ENCODE results near the gene ARID1B. TPM values are rescaled to one million over a fixed set of nuclear protein-coding genes. Genes with fewer than 3 reads are reported as not detected.

Gene ARID1B
- total RNA-seq, 2 experiments from 2014 or later = 90.1 to 164 TPM

GRCh38 chr6:156824142-156824541, 47.0 kb downstream of the ARID1B start:
- intact Hi-C loops (cut with micrococcal nuclease; ENCODE audit: unreplicated experiment) = no loop called here
- no TSS peak for BruUV-seq (replicated peaks)
- ChIA-PET CTCF (ENCODE audit: unreplicated experiment) (no interaction called here), POLR2A (interaction anchor here (0.8 to 1.2 kb wide), 3 partner anchors 18 to 37 kb away, joined by 3 to 4 read pairs (median 4); no protein-coding TSS in a partner anchor)
- Histone ChIP-seq H3K27ac (ENCODE audit: low read depth, low read length, poor library complexity, severe bottlenecking) (no peak overlapping the region), H4K20me1 (ENCODE audit: insufficient read depth, low read length) (peaks cover 25% of the 10 kb centered on the region; the same call in 1 of the 2 replicates), H3K9me2 (ENCODE audit: insufficient read depth, low read length) (no peaks in the 10 kb centered on the region), H3K4me1 (ENCODE audit: insufficient read depth, low read length, poor library complexity, severe bottlenecking) (no peaks in the 10 kb centered on the region), H3K9me3 (ENCODE audit: low read length) (no peaks in the 10 kb centered on the region), H3K36me3 (ENCODE audit: insufficient read depth, low read length) (peaks cover 15% of the 10 kb centered on the region), H3K4me2 (ENCODE audit: low read length) (no peak overlapping the region), H2AFZ (ENCODE audit: low read length) (no peak overlapping the region), H3K79me2 (ENCODE audit: insufficient read depth, low read depth, low read length) (peaks cover 94% of the 10 kb centered on the region), H3K4me3 (ENCODE audit: low read depth, low read length, poor library complexity, severe bottlenecking) (no peak overlapping the region)
- no peak for TF ChIP-seq CTCF (conservative IDR thresholded peaks at IDR 0.05; ENCODE audit: low read length)
- TF ChIP-seq EZH2phosphoT487 (IDR thresholded peaks at IDR 0.05; ENCODE audit: borderline replicate concordance, low read depth, low read length) = no peak
- no peak for DNase-seq (ENCODE audit: low spot score)

- no peak overlapping the region for H3K4me2 ChIP-seq (ENCODE audit: low read length)
- intact Hi-C loops (cut with micrococcal nuclease; ENCODE audit: unreplicated experiment) = no loop called here
- ChIA-PET CTCF (ENCODE audit: unreplicated experiment) (no interaction called here), POLR2A (interaction anchor here (0.6 kb wide), 1 partner anchor 29 kb away, joined by 4 read pairs; no protein-coding TSS in a partner anchor)
- no peaks in the 10 kb centered on the region for H3K9me2 ChIP-seq (ENCODE audit: insufficient read depth, low read length)
- H3K27ac ChIP-seq (ENCODE audit: low read depth, low read length, poor library complexity, severe bottlenecking) = no peak overlapping the region
- peaks cover 27% of the 10 kb centered on the region for H3K36me3 ChIP-seq (ENCODE audit: insufficient read depth, low read length)
- H3K79me2 ChIP-seq (ENCODE audit: insufficient read depth, low read depth, low read length) = peaks cover 80% of the 10 kb centered on the region
- no peaks in the 10 kb centered on the region for H3K4me1 ChIP-seq (ENCODE audit: insufficient read depth, low read length, poor library complexity, severe bottlenecking)
- H3K9me3 ChIP-seq (ENCODE audit: low read length) = no peaks in the 10 kb centered on the region
- TF ChIP-seq CTCF (conservative IDR thresholded peaks at IDR 0.05; ENCODE audit: low read length) (no peak), EZH2phosphoT487 (IDR thresholded peaks at IDR 0.05; ENCODE audit: borderline replicate concordance, low read depth, low read length) (no peak)
- H3K4me3 ChIP-seq (ENCODE audit: low read depth, low read length, poor library complexity, severe bottlenecking) = no peak overlapping the region
- H4K20me1 ChIP-seq (ENCODE audit: insufficient read depth, low read length) = peaks cover 25% of the 10 kb centered on the region; the same call in 1 of the 2 replicates
- no peak overlapping the region for H2AFZ ChIP-seq (ENCODE audit: low read length)
- BruUV-seq (replicated peaks) = no TSS peak
- no peak for DNase-seq (ENCODE audit: low spot score)
Measured at GRCh38 chr6:156825475-156825874, 48.3 kb downstream of the ARID1B start.

GRCh38 chr6:156826290-156826955, 49.2 kb downstream of the ARID1B start:
- H4K20me1 ChIP-seq (ENCODE audit: insufficient read depth, low read length) = peaks cover 28% of the 10 kb centered on the region; the same call in 1 of the 2 replicates
- H3K36me3 ChIP-seq (ENCODE audit: insufficient read depth, low read length) = peaks cover 34% of the 10 kb centered on the region
- H2AFZ ChIP-seq (ENCODE audit: low read length) = no peak overlapping the region
- H3K27ac ChIP-seq (ENCODE audit: low read depth, low read length, poor library complexity, severe bottlenecking) = no peak overlapping the region
- H3K4me1 ChIP-seq (ENCODE audit: insufficient read depth, low read length, poor library complexity, severe bottlenecking) = no peaks in the 10 kb centered on the region
- BruUV-seq (replicated peaks) = no TSS peak
- POLR2A ChIA-PET = no interaction called here
- no peaks in the 10 kb centered on the region for H3K9me3 ChIP-seq (ENCODE audit: low read length)
- peaks cover 80% of the 10 kb centered on the region for H3K79me2 ChIP-seq (ENCODE audit: insufficient read depth, low read depth, low read length)
- H3K4me2 ChIP-seq (ENCODE audit: low read length) = no peak overlapping the region
- TF ChIP-seq EZH2phosphoT487 (IDR thresholded peaks at IDR 0.05; ENCODE audit: borderline replicate concordance, low read depth, low read length) (no peak), CTCF (conservative IDR thresholded peaks at IDR 0.05; ENCODE audit: low read length) (no peak)
- intact Hi-C loops (cut with micrococcal nuclease; ENCODE audit: unreplicated experiment) = no loop called here
- H3K4me3 ChIP-seq (ENCODE audit: low read depth, low read length, poor library complexity, severe bottlenecking) = no peak overlapping the region
- H3K9me2 ChIP-seq (ENCODE audit: insufficient read depth, low read length) = no peaks in the 10 kb centered on the region
- no peak for DNase-seq (ENCODE audit: low spot score)
- CTCF ChIA-PET (ENCODE audit: unreplicated experiment) = interaction anchor here (0.5 kb wide), 1 partner anchor 48 kb away, joined by 20 read pairs; no protein-coding TSS in a partner anchor

Data from OCI-LY7 (cell line).